T-helper 22 cell (primary cell): ENCODE data around the gene TMEM87A.
"Not testable (repeated sequence)": the region's sequence is repeated elsewhere in the genome, so short reads cannot be mapped to it uniquely, and the experiment has no call there.

ENCODE experiments used
- DNase-seq: peaks from one replicate; pipeline ENCODE4 v3.0.0-alpha.2; 2020; ENCODE audit warnings: low read depth

TMEM87A gene, protein sequence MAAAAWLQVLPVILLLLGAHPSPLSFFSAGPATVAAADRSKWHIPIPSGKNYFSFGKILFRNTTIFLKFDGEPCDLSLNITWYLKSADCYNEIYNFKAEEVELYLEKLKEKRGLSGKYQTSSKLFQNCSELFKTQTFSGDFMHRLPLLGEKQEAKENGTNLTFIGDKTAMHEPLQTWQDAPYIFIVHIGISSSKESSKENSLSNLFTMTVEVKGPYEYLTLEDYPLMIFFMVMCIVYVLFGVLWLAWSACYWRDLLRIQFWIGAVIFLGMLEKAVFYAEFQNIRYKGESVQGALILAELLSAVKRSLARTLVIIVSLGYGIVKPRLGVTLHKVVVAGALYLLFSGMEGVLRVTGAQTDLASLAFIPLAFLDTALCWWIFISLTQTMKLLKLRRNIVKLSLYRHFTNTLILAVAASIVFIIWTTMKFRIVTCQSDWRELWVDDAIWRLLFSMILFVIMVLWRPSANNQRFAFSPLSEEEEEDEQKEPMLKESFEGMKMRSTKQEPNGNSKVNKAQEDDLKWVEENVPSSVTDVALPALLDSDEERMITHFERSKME

DNA sequence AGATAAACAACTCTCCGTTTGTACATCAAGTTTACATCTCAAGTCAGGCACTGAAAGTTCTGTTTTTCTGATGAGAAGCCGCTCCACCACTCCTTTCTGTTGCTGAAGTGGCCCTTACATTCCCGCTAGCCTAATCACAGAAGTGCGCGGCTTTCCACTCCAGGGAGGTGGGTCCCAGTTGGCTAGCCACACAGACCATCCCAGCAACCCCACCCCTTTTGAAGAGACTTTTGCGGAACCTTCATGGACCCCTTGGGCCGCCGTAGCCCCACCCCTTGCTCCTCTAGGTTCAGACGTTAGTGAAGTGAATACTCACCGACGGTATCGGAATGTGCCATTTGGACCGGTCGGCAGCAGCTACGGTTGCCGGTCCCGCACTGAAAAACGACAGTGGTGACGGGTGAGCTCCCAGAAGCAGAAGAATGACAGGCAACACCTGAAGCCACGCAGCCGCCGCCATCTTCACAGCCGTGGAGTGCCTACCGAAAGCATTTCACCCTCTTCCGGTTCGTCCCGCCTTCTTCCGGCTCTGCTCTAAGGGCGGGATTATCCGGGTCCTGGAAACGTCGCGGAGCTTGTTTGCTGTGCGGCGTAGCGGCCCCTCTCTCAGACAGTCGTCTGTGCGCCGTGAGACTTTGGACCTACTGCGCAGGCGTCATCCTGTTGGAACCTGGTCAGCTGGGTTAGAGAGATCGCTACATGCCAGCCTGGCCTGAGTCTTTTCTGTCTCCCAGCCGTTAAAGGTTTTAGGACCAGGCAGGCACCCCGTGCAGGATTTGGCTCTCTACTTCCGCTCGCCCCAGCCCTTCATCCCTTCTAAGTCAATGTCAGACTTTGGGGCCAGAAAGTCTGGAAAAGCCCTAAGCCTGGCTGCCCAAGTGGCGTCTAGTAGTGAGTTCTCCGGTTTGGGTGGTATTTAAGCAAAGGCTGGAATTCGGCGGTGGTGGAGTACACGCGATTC is at the start of gene TMEM87A, which contains the start of gene GANC:
Gene TMEM87A (minus strand): TSS at position 495 of the 961 bp plus-strand sequence. CDS start 35 bp downstream, at position 460.
Gene GANC (plus strand): TSS at position 263 of the 961 bp plus-strand sequence. CDS start 1,281 bp downstream, outside the sequence.
- DNase-seq, result peak; percentile 96

- no peak for DNase-seq
These were observed 46.0 kb upstream of the TMEM87A start for GRCh38 chr15:42319206-42319605.

GRCh38 chr15:42316282-42316805 is 43.1 kb upstream of the TMEM87A start:
- not testable (repeated sequence) for DNase-seq

DNA sequence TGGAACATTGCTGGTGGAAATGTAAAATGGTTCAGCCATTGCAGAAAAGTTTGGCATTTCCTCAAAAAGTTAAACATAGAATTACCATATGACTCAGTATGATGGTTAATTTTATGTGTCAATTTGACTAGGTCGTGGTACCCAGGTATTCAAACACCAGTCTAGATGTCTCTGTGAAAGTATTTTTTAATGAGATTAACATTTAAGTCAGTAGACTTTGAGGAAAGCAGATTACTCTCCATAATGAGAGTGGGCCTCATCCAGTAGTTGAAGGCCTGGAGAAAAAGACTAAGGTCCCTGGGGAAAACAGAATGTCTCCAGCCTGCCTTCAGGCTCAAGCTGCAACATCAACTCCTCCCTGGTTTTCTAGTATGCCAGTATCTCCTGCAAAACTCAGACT is 42.3 kb upstream of the TMEM87A start:
- no peak for DNase-seq

DNA sequence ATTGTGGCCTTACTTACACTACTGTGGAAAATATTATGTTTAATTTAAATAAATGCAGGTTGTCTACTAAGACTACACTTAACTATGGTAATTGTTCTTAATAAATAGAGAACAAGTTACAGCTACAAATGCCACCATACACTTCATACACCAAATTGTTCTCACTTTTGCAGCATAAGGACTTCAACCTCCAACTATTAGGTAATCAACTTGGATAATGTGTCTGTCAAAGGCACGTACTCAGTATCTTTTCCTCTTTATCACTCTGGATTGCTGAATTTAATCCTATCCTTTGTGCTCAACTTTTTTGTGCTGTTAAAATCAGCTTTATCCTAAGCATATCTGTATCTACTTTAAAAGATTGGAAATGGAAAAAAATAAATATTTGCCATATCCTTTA is 41.6 kb upstream of the TMEM87A start:
- DNase-seq, result no peak

GRCh38 chr15:42313463-42313862 is 40.2 kb upstream of the TMEM87A start:
- no peak for DNase-seq

DNA sequence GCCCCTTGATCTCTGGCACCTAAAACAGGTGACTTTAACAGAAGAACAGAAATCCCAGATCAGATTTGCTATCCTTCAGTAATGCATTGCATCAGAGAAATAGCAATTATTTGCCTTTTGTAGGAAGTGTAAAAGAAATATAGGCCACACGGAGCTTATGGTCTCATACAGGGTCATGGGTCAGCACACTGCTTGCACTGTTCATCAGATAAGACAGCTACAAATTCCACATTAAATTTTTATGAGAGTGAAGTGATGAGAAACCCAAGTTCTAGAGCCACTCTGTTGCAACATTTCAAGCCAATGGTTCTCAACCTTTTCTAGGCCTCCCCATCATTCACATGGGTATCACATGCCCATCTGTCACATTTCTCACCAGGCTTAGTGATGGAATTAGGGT is 33.4 kb upstream of the TMEM87A start:
- DNase-seq, result no peak

DNA sequence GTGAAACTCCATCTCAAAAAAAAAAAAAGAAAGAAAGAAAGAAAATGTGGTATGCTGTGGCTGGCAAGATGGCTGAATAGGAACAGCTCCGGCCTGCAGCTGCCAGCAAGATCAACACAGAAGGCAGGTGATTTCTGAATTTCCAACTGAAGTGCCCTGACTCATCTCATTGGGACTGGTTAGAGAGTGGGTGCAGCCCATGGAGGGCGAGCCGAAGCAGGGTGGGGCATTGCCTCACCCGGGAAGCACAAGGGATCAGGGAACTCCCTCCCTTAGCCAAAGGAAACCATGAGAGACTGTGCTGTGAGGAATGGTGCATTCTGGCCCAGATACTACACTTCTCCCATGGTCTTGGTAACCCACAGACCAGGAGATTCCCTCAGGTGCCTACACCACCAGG is 27.8 kb upstream of the TMEM87A start:
- DNase-seq, result not testable (repeated sequence)

GRCh38 chr15:42289166-42289565 is 15.9 kb upstream of the TMEM87A start:
- DNase-seq, result no peak

GRCh38 chr15:42287931-42288330 is 14.7 kb upstream of the TMEM87A start:
- DNase-seq, result no peak

DNA sequence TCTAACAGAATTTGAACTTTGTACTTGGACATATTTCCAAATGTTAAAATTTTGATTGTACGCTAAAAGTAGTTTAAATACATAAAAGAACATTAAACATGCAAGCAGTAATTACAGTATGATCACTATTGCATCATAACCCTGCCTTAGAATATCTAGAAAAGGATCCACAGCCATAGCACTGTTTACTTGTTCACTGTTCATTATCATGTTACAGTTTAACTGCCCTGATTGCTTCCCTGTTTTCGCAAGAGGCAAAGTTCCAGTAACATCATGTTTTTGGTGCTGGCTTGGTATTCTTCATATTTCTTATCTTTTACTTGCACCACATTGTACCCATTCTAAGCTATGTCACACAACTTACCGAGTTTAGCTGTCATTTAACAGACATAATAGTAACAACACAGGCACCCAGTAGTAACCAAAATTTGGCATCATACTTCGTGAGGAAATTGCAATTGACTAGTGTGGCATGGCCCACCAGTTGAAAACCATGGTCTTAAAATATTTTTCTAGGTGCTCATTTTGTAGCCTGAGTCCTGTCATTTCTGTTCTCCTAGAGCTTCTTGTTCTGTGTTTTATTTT is 13.3 kb upstream of the TMEM87A start:
- no peak for DNase-seq

DNA sequence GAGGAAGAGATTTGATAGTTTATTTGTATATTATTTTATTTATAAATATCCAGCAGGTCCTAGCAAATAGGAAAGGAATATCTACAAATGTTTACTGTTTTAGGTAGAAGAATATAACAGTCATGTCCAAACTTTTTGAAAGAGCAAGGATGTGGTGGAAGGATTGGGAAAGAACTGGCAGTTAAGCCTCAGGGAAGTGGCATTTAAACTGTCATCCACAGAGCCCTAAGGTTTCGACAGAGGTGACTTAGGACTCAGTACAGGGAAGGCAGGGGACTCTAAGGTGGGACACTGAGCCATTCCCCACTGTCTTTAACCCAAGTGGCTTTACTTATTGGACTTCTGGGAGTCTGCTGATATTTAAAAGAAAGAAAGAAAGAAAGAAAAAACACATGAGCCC is 11.8 kb upstream of the TMEM87A start:
- no peak for DNase-seq

DNA sequence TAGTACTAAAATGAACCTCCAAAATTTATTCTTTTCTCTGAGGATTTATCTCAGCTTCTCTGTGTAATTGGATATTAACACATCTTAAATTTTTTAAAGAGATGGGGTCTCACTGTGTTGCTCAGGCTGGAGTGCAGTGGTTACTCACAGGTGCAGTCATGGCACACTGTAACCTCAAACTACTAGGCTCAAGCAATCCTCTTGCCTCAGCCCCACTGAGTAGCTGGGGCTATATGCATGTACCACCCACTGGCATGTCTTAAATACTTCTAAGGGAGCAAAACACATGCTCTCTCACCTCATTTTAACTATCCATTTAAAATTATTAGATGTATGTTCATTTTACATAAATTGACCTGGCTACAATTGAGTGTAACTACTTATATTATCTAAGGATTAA is 11.3 kb upstream of the TMEM87A start:
- DNase-seq, result no peak

- DNase-seq, result no peak
These were observed 10.4 kb upstream of the TMEM87A start for GRCh38 chr15:42283671-42284070.

GRCh38 chr15:42282926-42283325 is 9.7 kb upstream of the TMEM87A start:
- DNase-seq, result no peak

DNA sequence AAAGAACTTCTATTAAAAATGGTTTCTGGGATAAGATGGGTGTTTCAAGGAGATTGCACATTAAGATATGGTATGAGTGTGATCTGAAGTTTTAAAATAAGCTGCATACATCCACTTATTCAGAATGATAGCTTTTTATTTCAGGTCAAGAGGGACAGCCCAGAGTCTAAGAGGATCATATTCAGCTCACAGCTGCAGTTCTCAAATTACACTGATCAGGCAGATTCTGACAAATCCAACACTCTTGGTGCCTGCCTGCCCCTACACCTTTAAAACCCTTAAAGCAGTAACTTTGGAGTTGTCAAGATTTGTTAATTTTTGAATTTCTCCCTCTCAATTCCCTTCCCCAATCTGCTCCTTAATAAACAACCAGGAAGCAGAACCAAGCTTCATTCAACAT is 9.1 kb upstream of the TMEM87A start:
- DNase-seq, result no peak

- no peak for DNase-seq
These were observed 6.0 kb upstream of the TMEM87A start for GRCh38 chr15:42279234-42279723.

- no peak for DNase-seq
These were observed 3.5 kb upstream of the TMEM87A start for GRCh38 chr15:42276762-42277161.

DNA sequence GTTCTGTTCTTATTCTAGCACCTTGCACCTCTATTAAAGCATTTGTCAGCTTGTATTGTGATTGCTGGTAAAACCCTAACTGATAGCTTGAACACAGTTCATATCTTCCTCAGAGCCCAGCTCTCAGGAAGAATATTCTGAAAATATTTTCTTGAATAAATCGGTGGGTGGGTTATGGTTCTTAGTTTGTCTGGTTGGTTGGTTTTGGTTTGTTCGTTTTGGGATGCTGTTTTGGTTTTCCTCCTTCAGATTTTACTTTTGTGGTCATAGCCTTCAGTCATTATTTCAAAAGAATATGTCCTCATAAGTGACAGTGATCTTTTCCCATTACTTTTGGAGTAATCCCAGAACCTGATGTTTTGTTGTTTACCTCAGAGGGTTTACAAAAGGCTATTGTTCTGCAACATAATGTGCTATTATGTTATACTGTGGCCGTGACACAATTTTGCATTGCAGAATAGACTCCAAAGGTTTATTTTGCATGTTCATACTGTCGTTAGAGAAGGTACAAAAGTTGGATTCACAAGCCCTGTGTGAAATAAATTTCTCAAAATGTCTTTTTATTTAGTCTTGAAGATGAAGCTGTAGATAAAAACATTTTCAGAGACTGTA is 2.7 kb upstream of the TMEM87A start:
- DNase-seq, result no peak

DNA sequence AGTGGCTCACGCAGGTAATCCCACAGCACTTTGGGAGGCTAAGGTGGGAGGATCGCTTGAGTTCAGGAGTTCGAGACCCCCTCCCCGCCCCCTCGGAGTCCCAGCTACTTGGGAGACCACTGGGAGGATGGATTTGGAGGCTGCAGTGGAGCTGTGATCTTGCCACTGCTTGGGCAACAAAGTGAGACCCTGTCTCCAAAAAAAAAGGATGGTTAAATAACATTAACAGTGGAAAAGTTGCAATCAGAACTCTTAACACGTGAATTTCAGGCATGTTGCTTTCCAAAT is 1.4 kb upstream of the TMEM87A start:
- no peak for DNase-seq

DNA sequence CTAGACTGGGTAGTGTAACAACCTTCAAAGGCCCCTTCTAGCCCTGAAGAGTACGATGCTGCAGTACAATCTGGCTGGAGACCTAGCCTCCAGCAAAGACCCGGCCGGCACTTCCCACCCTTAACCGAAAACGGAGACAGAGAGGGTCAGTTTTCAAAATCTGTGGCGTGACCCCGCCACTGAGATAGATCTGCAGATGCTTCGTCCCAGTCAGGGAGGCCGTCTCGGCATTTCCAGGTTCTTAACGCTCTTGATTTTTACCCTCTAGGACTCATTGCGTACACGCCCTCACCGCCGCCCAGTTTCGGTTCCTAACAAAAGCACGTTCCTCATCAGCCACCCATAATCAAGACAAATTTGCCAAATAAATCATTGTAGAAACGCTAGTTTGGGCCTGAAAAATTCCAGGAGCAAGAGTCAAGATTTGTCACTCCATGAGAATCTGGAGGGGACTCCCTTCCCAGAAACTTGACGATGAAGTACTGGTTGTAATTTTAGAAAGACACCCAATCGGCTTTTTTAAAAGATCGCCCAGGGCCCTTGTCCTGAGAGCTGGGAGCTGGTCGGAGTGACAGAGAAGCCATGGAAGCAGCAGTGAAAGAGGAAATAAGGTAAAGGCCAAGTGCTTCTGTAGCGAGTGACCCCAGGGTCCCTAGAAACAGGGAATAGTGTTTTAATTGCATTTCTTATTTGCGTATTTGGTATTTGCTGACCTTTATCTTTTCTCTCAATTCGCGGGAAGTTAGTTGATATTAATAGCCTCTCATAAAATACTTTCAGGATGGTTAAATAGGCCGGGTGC is 868 bp upstream of the TMEM87A start:
- DNase-seq, result peak; percentile 23
